NCI-H345 (cell line): ENCODE data around the gene TBX1.
A peak's percentile ranks its signal among the peaks of the same experiment; 100 is the strongest.

Experiments
- DNase-seq: peaks from one replicate; lab custom pipeline; 2025; lab: John Stamatoyannopoulos, UW

TBX1 gene

DNA sequence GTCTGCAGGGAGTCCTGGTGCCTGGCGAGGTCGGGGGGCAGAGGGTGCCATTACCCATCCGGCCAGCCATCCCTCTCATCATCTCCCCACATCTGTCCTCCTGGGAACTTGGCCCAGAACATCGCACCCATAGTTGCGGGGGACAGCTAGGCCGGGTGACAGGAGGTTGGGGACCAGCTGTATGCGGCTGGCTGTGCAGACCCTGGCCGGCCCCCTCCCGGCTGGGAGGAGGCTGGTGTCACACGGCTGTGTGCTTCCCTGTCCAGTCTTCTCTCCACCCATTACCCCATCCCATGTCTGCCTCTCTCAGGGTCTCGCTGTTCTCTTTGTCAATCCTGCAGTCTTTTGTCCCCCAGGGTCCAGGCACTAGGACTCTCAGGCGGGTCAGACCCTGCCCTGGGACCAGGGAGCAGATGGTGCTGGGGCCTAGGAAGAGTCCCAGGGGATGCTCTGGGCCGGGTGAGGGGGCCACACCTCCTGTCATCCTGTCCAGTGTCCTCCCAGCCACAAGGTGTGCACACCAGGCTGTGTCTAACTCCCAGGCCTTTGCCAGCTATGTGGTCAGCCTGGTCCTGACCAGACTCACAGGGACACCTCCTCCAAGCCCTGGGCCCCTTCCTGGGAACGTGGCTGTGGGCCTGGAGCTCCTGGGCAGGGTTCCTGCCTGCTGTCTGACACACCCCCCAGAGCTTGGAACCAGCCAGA lies 6.4 kb upstream of the TBX1 start:
- no peak for DNase-seq

DNA sequence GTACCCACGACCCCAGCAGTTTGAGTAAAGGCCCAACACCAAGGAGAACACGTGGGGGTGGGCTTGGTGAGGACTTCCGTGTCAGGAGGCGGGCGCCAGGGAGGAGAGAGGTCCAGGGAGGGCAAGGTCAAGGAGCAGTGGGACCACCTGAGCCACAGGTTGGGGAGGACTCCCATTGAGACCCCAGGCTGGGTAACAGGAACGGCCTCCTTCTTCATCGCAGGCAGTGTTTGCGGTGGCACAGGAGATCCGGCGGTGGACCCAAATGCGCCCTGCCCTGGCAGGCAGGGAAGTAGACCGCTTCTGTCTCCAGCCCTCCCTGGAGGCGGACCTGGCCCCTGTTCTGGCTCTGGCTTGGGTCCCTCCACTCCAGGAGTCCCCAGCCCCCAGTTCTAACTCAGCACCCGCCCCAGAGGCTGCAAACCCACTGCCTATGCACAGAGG lies 5.9 kb upstream of the TBX1 start:
- no peak for DNase-seq

DNA sequence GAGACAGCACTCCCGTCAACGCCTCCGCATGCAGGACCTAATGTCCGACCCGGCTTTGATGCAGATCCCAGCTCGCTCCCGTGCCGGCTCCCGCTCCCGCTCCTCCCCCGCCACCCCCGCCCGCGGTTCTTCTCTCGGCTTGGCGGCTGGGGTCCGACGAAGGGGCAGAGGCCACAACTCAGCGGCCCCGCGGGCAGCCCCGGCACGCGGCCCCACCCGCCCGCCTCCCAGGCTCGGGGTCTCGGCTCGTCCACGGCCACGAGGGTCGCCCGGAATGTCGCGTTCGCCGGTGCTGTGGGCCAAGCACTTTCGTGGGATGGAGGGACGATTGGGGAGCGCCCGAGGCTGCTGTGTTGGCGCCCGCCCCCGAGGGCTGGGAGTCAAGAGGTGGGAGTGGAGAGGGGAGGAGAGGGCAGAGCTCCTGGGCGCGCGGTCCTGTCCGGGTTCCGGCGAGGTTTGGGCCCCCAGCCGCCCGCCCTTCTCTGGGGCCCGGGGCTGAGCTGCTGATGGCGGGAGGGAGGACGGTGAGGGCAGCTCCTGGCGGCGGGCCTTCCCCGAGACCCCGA lies 5.3 kb upstream of the TBX1 start:
- DNase-seq, result no peak

DNA sequence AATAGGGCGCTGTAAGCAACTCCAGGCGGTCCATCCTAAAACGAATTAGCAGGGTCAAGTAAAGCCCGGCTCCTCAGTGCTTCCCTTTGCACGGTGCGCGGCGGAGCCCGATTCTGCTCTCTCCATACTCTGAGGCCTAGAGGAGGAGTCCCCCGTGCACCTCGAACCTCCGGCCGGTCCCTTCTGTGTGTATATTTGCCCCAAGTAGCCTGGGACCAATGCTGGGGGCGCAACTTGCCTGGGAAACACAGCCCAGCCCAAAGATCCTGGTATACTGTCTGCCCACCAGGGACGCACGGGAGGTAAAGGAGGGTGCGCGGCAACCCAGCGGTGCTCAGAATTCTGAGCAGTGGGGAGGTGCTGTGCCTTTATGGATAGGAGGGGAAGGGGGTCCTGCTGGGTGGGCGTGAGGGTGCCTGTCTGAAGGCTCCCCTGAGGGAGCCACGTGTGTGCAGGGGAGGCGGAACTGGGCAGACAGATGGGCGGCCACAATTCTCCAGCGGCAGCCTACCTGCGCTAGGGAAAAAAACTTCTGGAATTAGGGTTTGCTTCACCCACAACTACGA lies 4.8 kb upstream of the TBX1 start:
- DNase-seq, result no peak

DNA sequence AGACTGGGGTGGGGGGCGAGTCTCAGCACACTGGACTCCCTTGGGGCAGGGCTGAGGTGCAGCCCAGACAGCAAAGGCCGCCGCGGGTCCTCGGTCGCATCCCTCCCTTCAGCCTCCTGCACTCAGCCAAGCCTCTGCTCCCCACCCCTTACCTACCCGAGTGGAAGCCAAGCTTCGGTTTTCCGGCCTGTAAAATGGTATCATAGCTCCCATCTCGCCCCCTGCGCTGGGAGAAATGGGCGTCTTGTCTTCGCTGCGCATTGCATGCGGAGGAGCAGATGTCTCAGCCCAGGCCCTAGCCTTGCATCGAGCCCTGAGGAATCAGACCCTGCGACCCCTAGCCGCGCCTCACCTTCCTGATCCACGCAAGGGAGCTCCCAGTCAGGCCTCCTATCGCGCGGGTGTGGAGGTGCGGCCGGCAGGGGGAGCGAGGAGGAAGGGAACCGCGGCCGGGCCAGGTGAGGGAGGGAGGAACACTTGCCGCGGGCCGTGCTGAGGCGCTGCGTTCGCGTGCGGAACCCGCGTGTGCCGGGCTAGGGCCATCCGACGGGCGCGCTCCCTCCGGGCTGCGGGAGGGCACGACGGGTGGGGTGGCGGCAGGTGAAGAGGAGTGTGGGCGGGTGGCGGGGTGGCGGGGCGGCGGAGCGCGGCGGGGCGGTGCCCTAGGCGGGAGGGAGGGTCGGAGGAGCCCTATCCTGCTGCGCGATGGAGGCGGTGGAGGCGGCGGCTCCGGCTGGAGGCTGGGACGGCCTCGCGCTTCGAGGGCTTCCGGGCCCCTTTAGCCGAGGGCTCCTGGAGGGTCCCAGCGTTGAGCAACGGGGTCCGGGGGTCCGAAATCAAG lies 4.1 kb upstream of the TBX1 start:
- DNase-seq, result peak; percentile 19

DNA sequence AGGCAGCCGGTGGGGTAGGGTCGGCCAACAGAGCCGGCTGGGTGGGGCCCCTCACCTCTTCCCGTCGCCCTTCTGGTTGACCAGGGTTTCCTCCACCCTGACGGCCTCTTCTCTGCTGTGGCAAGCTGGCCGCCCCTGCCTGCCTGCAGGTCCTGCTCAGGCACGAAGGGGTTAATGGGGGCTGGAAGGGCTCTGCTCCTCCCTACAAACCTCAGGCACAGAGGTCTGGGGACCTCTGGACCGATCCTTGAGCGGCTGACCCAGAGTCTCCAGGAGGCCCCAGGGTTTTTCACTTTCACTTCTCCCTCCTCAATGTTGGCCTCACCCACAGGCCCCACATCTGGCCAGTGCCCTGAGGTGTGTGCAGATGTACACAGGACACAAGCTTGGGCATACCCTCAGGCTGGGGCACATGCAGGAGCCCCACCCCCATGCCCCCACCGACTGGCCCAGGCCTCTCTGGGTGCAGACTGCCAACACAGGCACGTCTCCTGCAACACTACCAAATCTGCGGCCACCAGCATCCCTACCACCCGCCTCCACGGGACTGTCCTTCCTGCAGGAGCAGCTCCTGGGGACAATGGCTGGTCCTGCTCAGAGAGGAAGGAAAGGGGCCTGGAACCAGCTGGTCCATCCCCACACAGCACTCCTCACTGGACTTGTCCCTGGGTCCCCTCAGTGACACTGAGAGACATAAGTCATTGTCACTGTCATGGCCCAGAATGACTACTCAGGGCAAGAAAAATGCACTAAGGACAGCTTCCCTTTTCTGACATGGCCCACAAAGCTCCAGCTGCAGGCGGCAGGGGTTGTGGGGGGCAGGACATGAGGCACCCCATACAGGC lies 3.2 kb upstream of the TBX1 start:
- no peak for DNase-seq

DNA sequence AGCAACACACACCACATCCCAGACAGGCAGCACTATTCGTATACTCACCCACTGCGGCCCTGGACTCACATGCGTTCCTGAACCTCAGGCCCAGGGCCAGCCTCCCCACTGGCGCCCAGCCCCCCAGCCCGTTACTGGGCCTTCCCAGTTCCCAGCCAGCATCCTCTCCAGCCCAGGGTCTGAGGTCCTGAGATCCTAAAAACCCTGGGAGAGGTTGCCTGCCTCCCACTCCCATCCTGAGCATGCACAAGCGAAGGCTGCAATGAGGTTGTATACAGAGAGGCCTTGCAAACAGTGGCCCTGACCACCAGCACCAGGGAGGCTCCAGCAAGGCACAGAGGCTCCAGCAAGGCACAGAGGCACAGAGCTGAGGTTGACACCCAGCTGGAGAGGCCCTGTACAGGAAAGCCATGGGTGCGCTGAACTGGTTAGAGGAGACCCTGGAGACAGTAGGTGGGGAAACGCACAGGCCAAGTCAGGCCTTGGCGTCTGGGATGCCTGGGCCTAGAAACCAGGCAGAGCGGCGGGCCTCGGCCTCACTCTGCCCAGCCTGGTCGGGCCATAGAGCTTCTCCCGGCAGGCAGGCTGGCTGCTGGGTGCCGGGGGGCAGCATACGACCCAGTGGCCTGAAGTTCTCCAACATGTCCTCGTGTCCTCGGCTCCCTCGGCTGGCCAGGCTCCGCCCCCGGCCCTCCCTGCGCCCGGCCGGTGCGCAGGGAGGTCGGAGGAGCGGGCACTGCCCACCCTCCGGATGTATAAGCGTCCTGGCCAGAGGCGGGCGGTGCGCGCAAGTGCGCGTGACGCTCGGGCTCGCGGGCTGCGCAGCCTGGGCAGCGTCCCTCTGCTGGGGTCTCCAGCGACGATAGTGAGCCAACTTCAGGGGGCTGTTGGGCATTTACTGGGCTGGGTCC lies 2.3 kb upstream of the TBX1 start:
- DNase-seq, result no peak

DNA sequence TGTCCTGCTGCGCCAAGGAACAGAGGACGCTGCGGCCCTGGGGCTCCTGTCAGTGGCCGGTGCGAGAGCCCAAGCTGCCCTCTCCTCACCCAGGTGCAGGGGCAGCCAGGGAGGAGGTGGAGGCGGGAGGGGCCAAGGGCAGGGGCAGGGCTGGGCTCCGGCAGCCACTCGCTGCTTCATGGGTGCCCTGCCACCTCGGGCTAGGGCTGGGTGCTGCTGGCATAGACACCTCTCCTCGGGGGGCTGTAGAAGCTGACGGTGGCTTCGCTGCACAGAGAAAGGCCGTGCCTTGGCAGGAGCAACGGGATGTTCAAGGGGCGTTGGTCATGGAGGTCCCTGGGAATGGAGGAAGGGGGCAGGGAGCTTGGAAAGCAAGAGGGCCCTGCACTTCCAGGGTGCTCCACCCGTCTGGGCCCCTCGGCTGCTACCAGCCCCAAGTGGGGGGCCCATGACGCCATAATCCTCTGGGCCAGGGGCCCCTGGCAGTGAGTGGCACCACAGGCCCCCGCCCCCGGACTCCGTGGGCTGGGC lies 1.6 kb upstream of the TBX1 start:
- no peak for DNase-seq

DNA sequence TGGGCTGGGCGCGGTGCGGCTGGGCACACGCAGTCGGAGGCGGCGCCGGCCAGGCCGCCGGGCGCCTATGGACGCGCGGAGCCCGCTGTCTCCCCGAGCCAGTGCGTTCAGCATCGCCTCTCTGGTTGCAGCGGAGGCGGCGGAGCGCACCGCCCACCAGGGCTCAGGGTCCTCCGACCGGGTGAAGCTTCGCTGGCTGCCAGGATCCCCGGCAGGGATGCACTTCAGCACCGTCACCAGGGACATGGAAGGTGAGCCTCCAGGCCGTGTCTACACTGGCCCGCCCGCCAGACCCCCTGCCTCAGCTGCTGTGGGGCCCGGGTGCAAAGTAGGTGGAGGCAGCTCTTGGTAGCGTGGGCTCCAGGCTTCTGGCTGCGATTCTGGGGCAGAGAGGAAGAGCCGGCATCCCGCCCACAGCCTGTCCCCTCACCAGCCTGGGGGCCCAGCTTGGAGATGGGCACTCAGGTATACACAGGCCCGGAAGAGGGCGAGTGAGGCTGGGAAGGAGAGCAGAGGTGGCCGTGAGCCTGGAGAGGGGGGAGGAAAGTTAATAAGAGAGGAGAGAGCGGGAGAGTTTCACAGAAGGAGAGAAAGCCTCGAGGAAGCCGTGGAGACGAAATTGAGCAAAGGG lies 1.0 kb upstream of the TBX1 start:
- no peak for DNase-seq

DNA sequence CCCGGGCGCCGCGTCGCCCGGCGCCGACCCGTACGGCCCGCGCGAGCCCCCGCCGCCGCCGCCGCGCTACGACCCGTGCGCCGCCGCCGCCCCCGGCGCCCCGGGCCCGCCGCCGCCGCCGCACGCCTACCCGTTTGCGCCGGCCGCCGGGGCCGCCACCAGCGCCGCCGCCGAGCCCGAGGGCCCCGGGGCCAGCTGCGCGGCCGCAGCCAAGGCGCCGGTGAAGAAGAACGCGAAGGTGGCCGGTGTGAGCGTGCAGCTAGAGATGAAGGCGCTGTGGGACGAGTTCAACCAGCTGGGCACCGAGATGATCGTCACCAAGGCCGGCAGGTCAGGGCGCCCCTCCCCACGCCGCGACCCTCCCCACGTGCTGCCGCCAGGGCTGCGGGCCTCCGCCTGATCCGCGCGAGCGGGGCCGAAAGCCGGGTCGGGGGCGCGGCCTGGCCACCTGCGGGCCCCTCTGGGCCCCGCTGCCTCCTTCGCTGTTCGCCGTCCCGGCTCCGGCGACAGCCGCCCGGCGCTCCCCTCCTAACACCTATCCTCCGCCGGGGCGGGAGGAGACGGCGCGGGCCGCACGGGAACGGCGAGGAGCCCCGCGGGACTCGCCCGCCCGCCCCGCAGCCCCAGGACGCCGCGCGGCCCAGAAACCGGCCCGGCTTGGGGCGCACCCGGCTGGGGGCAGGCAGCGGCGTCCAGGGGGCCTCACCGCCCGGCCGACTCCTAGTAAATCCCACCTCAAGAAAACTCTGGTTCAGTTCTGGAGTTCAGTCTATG lies 560 bp downstream of the TBX1 start:
- DNase-seq, result no peak

DNA sequence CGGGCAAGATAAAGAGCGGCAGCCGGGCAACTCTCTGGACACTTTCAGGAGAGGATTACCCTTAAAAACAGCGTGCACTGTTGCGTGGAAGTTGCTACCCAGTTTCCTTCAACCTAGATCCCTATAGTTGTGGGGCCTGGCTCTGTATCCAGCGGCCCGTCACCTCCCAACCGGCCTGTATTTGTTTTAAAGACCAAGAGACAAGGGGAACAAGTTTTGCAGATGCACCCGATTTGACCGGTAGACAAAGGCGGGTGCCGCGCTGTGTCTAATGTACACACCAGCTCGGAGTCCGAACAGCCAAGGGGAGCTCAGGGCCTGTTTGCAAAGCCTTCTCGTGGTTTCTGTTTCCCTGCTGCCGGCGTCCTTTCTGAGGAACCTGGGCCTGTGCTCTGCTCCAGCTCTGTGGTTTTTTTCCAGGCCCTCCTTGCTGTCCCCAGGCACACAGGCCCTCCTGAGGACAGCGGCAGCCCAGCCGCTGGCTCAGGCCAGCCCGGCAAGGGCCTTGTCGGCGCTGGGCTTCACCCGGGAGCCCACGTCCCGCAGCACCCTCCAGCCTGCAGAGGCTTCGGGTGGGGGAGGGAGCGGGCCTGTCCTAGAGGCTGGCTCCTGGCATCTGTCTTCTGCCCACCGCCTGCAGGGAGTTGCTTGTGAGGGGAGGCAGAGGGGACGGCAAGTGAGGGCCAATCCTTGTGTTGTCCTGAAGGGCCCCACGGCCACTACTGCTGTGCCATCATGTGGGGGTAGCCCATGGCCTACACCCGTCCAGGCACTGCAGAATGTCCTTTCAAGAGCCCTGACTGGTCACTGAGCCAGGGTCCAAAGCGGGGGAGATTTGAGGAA lies 1.4 kb downstream of the TBX1 start:
- DNase-seq, result no peak

DNA sequence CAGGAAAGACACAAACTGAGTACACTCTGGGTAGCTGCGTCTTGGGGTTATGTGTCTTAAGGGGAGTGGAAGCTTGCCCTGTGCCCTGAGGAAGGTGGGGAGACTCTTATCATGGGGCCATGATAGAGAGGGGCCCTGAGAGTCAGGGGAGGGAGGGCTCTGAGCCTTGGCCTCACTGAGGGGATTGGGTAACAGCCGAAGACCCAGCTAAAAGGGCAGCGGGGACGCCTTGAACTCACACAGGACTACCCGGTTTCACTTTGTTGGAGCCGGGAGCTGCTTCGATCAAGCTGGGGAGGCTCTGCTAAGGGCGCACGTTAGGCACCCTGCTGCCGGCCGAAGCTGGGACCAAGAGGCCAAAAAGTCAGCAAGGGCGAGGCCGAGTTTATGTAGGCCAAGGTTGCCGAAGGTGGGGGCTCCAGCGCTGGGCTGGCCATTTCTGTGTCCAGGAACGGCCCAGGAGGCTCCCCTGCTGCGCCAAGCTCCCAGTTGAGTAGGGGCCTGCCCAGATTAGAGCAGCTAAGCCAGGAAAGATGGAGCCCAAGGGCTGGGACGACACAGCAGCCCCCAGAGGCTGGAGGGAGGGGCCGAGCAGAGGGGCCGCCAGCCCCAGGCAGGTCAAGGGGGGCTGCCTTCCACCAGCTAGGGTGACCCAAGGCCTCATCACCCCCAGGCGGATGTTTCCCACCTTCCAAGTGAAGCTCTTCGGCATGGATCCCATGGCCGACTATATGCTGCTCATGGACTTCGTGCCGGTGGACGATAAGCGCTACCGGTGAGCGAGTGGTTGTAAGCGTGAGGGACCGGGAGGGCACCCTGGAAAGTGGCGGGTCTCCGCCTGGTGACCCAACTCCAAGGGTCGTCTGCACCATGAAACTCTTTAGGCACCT lies 2.2 kb downstream of the TBX1 start:
- DNase-seq, result no peak

DNA sequence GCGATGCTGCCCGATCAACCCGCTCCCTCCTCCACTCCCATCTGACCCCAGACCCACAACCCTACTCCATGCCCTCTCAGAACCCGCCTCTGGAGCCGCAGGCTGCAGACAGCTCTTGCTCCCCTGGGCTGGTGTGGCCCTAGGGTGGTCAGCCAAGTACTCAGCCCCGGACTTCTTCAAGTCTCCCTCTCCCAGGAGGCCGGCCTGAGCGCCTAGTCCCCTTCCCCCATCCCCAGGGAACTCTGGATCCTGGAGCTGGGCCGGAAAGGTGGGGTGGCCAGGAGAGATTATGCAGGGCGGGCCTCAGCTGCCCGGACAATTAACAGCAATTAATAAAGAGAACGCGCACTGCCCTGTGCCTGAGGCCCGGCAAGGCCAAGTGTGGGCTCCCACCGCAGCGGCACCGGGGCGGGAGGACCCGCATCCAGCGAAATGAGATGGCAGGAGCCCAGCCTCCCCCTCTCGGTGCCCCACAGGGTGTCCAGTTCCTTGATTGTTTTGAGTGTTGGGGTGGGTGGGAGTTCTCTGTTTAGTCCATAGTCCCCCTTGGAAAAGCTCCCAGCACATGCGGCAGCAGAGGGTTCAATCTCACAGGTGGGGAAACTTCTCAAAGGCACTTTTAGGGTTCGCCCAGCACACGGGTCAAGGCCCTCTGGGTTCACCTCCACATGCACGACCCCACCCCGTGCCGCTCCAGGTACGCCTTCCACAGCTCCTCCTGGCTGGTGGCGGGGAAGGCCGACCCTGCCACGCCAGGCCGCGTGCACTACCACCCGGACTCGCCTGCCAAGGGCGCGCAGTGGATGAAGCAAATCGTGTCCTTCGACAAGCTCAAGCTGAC lies 3.1 kb downstream of the TBX1 start:
- DNase-seq, result no peak

DNA sequence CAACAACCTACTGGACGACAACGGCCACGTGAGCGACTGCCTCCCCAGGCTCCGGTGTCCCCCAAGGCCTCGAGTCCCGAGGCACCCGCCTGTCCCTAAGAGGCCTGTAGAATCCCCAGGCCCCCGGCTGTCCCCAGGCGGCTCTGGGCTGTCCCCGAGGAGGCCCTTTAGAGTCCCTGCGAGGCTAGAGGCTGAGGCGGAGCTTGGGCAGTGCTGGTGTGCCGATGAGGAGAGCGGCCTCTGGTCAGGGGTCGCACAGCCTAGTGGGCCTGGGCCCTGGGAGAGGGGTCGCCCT lies 3.7 kb downstream of the TBX1 start:
- no peak for DNase-seq

DNA sequence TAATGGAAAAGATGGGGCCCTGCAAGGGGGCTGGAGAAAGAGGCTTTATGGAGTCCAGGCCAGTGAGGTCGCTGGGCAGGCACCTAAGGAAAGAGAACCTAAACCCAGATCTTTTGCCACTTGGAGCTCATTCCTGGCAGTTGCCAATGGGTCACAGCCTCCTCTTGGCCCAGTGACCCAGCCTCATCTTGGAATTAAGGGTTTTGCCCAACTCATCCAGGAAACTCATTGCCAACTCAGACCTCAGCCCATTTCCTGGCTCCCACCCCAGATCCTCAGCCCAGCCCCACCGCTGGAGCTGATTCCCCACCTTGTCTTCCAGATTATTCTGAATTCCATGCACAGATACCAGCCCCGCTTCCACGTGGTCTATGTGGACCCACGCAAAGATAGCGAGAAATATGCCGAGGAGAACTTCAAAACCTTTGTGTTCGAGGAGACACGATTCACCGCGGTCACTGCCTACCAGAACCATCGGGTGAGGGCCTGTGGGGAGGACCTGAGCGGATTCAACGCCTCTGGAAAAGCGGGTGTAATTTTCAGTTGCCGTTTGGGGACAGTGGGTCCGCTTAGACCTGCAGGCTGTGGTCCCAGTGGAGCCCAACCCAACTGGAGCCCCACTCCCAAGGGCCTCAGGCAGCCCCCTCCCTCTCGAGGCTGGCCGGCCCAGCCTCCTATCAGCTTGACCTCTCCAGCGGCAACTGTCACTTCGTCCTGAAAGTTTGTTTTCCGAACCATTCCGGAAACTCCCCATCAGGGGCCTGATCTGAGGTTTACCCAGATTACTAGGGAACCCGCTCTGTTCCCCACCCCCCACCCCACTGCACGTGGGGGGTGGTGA lies 4.3 kb downstream of the TBX1 start:
- no peak for DNase-seq
